Body of pancreas (tissue), 4 donors: ENCODE results near the gene XRCC3.

Source experiments
- CTCF ChIP-seq, 7 experiments: fragments of 450-650 bp in 4 of 7; fragments of 200-600 bp in 3 of 7; sonication (generic) in 3 of 7; IDR thresholded peaks; one replicate each; pipeline ENCODE4 v1.5.1; 2016 to 2019; ENCODE audit warnings: antibody characterized with exemption in 7 of 7
- POLR2A ChIP-seq, 3 donors: fragments of 450-650 bp; IDR thresholded peaks; one replicate each; pipeline ENCODE4 v1.6.1; 2016; ENCODE audit warnings: antibody characterized with exemption in 3 of 3, mild to moderate bottlenecking in 2 of 3

GRCh38 chr14:103742499-103743255 is 27.4 kb upstream of the XRCC3 start:
- TF ChIP-seq CTCF (IDR thresholded peaks at IDR 0.05) = no peak
- TF ChIP-seq POLR2A (IDR thresholded peaks at IDR 0.05) = no peak
